ENCODE results near the gene PLGRKT. TPM values are rescaled to one million over a fixed set of nuclear protein-coding genes. Genes with fewer than 3 reads are reported as not detected.

PLGRKT gene
- 13.5 and 22.0 TPM in 2 replicates for total RNA-seq (2021)
- Bru-seq, nascent RNA, result percentile 58 among the genes with signal in this experiment
- BruChase-seq, experiment 1, labeled RNA remaining after a 2-hour chase, result percentile 43 among the genes with signal in this experiment
- percentile 38 among the genes with signal in this experiment for BruChase-seq, experiment 2, labeled RNA remaining after a 6-hour chase
- long read RNA-seq, transcript PLGRKT-201 (6 exons, 932 nt), result major isoform, 41 of 65 reads
- long read RNA-seq, partial matches to known transcripts, result 17 of 65 reads
- long read RNA-seq, other reads (novel, unspliced or antisense), result 7 of 65 reads

GRCh38 chr9:5437254-5438216 lies at the start of gene PLGRKT:
Gene PLGRKT, minus strand, starts transcription at chr9:5437925. Its CDS starts 5,948 bp downstream, at chr9:5431977.
- ChIA-PET CTCF (no interaction called here), POLR2A (ENCODE audit: unreplicated experiment) (interaction anchor here (0.6 to 0.9 kb wide), 4 partner anchors 24 to 1942 kb away, joined by 3 to 11 read pairs (median 5); no protein-coding TSS in a partner anchor)
- TF ChIP-seq CTCF (conservative IDR thresholded peaks at IDR 0.05) (no peak; the same call in 1 of the 2 replicates), EZH2 (IDR thresholded peaks at IDR 0.05; ENCODE audit: low read depth) (no peak)
- intact Hi-C loops (cut with micrococcal nuclease; ENCODE audit: unreplicated experiment), result loop anchor here (2.0 to 10.0 kb wide), 3 partner anchors 153 to 680 kb away; partner anchors contain the start of gene JAK2
- Histone ChIP-seq H4K20me1 (ENCODE audit: insufficient read depth) (no peaks in the 10 kb centered on the region), H3K9me3 (ENCODE audit: insufficient read depth, low read depth) (no peaks in the 10 kb centered on the region), H3K4me1 (replicated peaks; ENCODE audit: insufficient read depth) (peaks cover 24% of the 10 kb centered on the region), H3K4me2 (peak within 1 kb of the TSS; percentile 98), H2AFZ (peak within 1 kb of the TSS; percentile 75), H3K27ac (peak within 1 kb of the TSS; percentile 84), H3K9me2 (ENCODE audit: insufficient read depth) (no peaks in the 10 kb centered on the region), H3K27me3 (ENCODE audit: insufficient read depth, low read depth) (no peaks in the 10 kb centered on the region), H3K36me3 (ENCODE audit: low read depth) (no peaks in the 10 kb centered on the region), H3K79me2 (ENCODE audit: low read depth) (no peaks in the 10 kb centered on the region), H3F3A (ENCODE audit: insufficient read depth, low read depth) (peaks cover 28% of the 10 kb centered on the region; the same call in 1 of the 2 replicates), H3K4me3 (peak within 1 kb of the TSS; percentile 80)
- DNase-seq, result peak; percentile 83 to 84
- BruUV-seq (replicated peaks), result TSS peak; percentile 76

GRCh38 chr9:5486988-5487387 lies 49.3 kb upstream of the PLGRKT start:
- Histone ChIP-seq H3K27me3 (ENCODE audit: insufficient read depth, low read depth) (no peaks in the 10 kb centered on the region), H3K4me1 (replicated peaks; ENCODE audit: insufficient read depth) (0 out of 2 replicates have a peak, but pooled peaks cover 4% of the 10 kb centered on the region), H3F3A (ENCODE audit: insufficient read depth, low read depth) (no peaks in the 10 kb centered on the region; the same call in 1 of the 2 replicates), H3K79me2 (ENCODE audit: low read depth) (no peaks in the 10 kb centered on the region), H2AFZ (no peak overlapping the region), H3K4me2 (no peak overlapping the region), H3K9me3 (ENCODE audit: insufficient read depth, low read depth) (no peaks in the 10 kb centered on the region), H3K27ac (no peak overlapping the region), H3K36me3 (ENCODE audit: low read depth) (no peaks in the 10 kb centered on the region), H4K20me1 (ENCODE audit: insufficient read depth) (no peaks in the 10 kb centered on the region), H3K9me2 (ENCODE audit: insufficient read depth) (no peaks in the 10 kb centered on the region), H3K4me3 (no peak overlapping the region)
- intact Hi-C loops (cut with micrococcal nuclease; ENCODE audit: unreplicated experiment), result no loop called here
- BruUV-seq (replicated peaks), result no TSS peak
- no peak for DNase-seq
- ChIA-PET POLR2A (ENCODE audit: unreplicated experiment) (no interaction called here), CTCF (no interaction called here)
- no peak for TF ChIP-seq EZH2 (IDR thresholded peaks at IDR 0.05; ENCODE audit: low read depth)
- no peak for TF ChIP-seq CTCF (conservative IDR thresholded peaks at IDR 0.05)

GRCh38 chr9:5485378-5486085 lies 47.8 kb upstream of the PLGRKT start:
- CTCF ChIA-PET, result no interaction called here

More at GRCh38 chr9:5485378-5486085, 47.8 kb upstream of the PLGRKT start:
- intact Hi-C loops (cut with micrococcal nuclease; ENCODE audit: unreplicated experiment), result no loop called here
- no peak overlapping the region for H2AFZ ChIP-seq
- no peaks in the 10 kb centered on the region for H3K79me2 ChIP-seq (ENCODE audit: low read depth)
- H3K36me3 ChIP-seq (ENCODE audit: low read depth), result no peaks in the 10 kb centered on the region
- POLR2A ChIA-PET (ENCODE audit: unreplicated experiment), result no interaction called here
- no peaks in the 10 kb centered on the region for H3F3A ChIP-seq (ENCODE audit: insufficient read depth, low read depth)
- H3K4me1 ChIP-seq (replicated peaks; ENCODE audit: insufficient read depth), result no peaks in the 10 kb centered on the region
- no peaks in the 10 kb centered on the region for H4K20me1 ChIP-seq (ENCODE audit: insufficient read depth)
- TF ChIP-seq EZH2 (IDR thresholded peaks at IDR 0.05; ENCODE audit: low read depth) (no peak), CTCF (conservative IDR thresholded peaks at IDR 0.05) (no peak)
- H3K9me3 ChIP-seq (ENCODE audit: insufficient read depth, low read depth), result no peaks in the 10 kb centered on the region
- BruUV-seq (replicated peaks), result no TSS peak
- H3K4me2 ChIP-seq, result no peak overlapping the region
- no peaks in the 10 kb centered on the region for H3K9me2 ChIP-seq (ENCODE audit: insufficient read depth)
- H3K27ac ChIP-seq, result no peak overlapping the region
- H3K27me3 ChIP-seq (ENCODE audit: insufficient read depth, low read depth), result no peaks in the 10 kb centered on the region
- no peak for DNase-seq
- no peak overlapping the region for H3K4me3 ChIP-seq

Measured in PC-9 (cell line).